ENCODE results near the gene AKAP10.

DNA sequence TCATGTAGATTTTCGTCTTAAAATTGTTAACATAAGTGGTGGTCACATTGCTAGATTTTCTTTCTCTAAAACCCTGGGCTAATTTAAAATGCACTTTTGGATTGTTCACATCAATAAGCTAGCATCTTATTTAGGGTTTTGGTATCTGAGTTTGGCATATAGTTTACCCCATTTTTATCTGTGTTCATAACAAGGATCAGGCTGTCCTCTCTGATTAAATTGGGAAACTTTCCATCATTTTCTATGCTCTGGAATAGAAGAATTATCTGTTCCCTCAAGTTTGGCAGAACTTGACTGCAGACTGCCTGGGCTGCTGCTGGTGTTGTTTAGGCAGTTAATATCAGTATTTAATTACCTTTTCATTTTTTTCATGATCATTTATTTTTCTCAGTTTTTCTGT lies 33.3 kb upstream of the AKAP10 start:
- TF ChIP-seq, protein P1, sequence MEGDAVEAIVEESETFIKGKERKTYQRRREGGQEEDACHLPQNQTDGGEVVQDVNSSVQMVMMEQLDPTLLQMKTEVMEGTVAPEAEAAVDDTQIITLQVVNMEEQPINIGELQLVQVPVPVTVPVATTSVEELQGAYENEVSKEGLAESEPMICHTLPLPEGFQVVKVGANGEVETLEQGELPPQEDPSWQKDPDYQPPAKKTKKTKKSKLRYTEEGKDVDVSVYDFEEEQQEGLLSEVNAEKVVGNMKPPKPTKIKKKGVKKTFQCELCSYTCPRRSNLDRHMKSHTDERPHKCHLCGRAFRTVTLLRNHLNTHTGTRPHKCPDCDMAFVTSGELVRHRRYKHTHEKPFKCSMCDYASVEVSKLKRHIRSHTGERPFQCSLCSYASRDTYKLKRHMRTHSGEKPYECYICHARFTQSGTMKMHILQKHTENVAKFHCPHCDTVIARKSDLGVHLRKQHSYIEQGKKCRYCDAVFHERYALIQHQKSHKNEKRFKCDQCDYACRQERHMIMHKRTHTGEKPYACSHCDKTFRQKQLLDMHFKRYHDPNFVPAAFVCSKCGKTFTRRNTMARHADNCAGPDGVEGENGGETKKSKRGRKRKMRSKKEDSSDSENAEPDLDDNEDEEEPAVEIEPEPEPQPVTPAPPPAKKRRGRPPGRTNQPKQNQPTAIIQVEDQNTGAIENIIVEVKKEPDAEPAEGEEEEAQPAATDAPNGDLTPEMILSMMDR (conservative IDR thresholded peaks at IDR 0.05) = no peak
- TF ChIP-seq EZH2 (IDR thresholded peaks at IDR 0.05; ENCODE audit: low read depth) = no peak
